HG03103 (cell line): ENCODE results near the gene FAM43A.

ENCODE experiments used
- ATAC-seq: cut with Tn5 transposase; IDR thresholded peaks from one replicate; pipeline ENCODE4 v1.9.1; 2021; ENCODE audit warnings: low read depth; ENCODE audit not compliant: unreplicated experiment

FAM43A gene, protein sequence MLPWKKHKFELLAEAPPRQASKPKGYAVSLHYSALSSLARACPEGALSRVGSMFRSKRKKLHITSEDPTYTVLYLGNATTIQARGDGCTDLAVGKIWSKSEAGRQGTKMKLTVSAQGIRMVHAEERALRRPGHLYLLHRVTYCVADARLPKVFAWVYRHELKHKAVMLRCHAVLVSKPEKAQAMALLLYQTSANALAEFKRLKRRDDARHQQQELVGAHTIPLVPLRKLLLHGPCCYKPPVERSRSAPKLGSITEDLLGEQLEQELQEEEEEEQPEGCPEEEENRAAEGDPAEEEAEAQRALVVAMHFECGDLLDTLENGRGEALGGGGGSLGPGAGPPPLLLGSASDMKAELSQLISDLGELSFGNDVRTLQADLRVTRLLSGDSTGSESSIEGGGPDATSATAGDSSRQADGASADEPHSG

DNA sequence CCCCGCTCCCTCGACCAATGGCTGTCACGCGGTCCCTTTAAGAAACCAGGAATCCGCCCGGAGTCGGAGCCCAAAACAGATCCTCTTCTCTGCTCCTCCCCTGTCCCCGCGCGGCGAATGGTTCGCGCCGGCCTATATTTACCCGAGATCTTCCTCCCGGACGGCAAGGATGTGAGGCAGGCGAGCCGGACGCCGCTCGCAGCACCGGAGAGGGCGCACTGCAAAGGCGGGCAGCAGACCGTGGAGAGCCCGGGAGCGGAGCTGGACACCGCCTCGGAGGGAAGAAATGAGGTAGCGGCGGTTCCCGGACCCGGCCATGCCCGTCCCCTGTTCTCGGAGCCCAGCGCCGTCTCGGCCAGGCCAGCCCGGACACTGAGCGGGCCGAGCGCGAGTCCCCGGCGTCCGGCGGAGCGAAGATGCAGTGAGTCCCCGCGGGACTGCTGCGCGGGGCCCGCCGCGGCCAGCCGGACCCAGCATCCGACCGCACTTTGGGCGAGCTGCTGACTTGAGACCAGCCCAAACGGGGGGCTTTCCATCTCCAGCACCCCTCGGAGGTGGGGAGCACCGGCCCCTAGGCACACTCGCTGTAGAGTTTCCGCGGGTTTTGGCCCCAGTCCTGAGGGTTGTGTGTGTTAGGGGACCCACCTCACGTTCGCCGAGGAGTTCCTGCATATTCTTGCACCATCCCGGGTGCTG is at the start of gene FAM43A:
Gene FAM43A, plus strand, starts transcription at position 166 of the 696 bp plus-strand sequence. CDS start 944 bp downstream, outside the sequence.
- peak; percentile 47 for ATAC-seq

DNA sequence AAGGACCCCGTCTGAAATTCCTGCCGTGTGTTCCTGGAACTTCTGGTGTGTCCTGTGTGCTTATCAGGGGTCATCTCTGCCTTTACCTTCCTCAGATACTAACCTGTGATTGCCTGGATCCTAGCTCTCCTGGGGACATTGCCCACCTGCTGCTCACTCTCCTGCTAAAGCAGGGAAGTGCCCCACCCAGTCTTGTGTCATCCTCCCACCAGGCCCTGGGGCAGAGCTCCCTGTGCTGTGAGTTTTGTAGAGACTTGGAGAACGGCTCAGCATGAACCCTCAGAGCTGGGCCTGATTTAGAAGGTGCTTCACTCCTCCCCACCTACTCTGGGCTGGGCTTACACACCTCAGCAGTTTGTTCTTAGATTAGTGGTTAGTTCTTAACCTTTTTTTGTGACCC is 48.6 kb upstream of the FAM43A start:
- no peak for ATAC-seq

DNA sequence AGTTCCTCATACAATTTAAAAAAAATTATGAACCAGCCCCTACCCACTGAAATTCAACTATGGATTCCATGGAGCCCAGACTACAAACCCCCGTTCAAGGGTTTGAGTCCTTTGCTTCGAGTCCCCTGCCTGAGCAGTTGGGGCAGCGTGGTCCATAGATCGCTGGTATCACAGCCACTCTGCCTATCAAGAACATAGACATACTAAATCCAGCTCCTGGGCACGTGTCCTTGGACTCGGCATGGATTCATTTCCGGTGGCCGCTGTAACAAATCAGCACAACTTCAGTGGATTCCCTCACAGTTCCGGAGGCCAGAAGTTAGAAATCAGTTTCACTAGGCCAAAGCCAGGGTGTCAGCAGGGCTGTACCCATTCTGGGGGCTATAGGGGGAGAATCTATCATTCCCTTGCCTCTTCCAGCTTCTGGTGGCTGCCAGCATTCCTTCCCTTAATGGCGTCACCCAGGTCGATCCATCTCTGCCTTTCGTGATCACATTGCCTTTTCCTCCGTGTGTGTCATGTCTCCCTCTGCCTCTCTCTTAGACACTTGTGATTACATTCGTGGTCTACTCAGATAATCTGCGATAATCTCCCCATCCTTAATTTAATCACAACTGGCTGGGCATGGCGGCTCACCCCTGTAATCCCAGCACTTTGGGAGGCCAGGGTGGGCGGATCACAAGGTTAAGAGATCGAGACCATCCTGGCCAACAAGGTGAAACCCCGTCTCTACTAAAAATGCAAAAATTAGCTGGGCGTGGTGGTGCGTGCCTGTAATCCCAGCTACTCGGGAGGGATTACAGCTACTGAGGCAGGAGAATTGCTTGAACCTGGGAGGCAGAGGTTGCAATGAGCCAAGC is 47.9 kb upstream of the FAM43A start:
- ATAC-seq, result no peak

DNA sequence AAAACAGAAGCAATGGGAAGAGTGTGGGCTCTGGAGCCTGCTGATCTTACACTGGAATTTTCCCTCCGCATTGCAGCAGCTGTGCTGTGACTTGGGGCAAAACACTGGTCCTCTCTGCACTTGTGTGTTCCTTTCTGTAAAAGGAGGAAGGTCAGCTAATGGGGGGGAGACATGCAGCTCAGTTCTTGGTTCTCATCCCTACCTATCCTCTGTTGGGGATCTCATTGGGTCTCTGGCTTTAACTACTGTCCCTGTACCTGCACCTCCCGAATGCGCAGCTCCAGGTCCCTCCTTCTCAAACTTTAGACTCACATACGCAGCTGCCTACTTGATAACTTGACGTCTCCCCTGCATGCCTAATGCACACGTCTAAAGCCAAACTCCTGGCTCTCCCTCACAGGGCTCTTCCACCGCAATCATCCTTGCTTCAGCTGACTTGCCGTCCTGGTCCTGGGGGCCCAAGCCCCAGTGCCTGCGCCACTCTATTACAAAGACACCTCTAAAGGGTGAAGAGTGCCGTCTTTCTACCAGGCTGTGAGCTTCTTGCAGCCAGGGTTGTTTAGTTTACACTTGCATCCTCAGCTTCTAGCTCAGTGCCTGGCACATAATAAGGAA is 46.6 kb upstream of the FAM43A start:
- no peak for ATAC-seq

DNA sequence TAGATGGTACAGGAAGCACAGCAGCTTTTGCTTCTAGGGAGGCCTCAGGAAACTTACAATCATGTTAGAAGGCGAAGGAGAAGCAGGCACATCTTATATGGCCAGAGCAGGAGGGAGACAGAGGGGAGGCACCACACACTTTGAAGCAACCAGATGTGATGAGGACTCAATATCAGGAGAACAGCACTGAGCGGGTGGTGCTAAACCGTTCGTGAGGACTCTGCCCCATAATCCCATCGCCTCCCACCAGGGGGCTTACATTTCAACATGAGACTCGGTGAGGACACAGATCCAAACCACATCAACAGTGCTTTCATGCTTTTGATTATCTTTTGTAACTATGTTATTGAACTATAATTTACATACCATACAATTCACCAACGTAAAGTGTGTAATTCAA is 44.9 kb upstream of the FAM43A start:
- no peak for ATAC-seq

DNA sequence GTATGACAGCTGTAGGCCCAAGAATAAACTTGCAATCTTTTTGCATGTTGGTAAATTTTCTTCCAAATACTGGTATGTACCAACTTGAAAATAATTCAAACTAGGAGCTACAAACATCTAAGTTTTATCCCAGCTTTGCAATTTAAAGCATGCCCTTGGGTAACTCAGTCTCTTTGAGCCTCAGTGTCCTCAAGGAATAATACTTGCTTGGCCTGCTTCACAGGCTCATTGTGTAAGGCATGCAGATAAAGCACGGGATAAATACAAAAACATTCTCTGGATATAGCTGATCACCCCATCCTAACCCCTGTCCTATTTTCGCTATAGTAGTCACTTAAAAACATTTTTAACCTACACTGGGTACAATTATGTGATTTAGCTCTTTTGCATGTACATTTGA is 42.9 kb upstream of the FAM43A start:
- no peak for ATAC-seq

DNA sequence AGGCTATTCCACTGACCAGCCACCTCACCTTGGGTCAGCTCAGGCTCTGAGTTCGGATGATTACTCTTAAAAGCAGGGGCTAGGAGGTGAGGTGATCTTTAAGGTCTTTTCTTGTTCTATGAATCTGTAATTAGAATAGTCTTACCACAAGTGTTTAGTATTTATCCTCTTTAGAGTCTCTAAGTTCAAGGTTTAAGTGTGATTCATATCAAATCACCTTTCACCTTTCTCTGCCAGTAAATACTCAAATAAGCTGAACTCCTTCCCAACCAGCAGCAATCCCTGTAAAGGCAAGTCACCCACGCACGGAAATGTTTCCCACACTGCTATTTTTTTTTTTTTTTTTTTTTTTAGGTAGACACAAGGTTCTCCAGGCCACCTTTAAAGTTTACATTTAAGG is 37.9 kb upstream of the FAM43A start:
- no peak for ATAC-seq

DNA sequence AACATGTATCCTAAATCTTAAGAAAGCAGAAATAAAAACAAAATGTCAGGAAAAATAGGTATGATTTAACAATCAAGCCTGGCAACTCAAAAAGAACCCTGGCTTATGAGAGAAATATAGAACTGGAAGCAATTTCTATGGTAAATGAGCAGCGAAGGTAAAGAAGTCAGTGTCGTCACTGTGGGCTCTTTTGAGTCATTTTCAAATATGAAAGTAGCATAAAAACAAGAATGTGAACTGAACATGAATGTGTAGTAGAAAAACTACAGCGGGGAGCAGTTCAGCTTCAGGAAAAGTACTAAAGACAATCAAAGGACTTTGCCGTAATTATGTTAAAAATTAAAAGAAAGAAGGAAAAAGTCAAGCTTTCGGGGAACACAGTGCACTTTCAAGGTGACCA is 31.2 kb upstream of the FAM43A start:
- ATAC-seq, result no peak

DNA sequence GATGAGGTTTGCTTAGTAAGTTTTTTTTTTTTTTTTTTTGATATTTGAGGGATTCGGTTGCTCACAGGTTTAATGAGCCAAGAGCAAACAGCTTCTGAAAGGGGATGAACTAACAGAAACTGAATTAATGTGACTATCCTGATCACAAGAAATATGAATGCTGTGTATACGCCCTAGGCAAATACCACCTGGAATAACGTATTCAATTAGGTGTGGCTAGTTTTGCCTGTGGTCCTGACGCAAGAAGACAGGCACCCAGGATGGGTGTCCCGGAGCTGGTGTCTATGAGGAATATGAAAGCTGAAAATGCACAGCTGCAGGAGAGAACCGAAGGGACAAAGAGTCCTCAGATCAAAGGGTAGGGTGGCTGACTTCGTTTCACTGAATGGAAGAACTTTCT is 28.2 kb upstream of the FAM43A start:
- ATAC-seq, result no peak

DNA sequence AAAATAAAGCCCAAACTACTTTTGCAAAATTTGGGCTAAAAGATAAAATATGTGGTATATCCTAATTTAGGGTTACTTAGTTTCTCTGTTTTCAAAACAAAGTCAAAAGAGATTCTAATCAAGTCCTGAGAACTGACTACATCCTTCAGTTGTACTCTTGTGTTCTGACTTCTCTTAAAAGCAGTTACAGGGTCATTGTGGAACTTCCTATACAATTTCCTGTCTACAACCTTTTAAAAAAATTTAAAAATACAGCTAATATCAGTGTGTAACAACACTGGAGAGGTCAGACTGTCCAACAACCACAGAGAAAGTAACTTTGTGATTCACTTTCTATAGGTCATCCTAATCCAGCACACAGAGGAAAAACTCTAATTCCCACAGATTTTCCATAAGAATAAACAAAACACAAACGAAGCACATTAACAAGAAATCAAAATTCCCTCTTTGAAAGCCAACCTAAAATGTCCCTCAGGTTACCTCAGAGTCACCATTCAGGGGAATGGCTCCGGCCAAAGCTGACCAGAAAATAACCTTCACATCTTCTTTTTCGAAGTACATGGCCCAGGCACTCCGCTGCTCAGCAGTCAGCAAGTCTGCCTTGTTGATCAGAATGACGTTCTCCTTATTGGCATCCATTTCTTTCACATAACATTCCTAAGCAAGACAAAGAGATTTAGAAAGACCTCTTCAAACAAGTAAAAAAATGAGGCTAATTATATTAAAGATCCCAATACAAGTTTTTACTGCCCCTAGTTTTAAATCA is 27.0 kb upstream of the FAM43A start:
- no peak for ATAC-seq

DNA sequence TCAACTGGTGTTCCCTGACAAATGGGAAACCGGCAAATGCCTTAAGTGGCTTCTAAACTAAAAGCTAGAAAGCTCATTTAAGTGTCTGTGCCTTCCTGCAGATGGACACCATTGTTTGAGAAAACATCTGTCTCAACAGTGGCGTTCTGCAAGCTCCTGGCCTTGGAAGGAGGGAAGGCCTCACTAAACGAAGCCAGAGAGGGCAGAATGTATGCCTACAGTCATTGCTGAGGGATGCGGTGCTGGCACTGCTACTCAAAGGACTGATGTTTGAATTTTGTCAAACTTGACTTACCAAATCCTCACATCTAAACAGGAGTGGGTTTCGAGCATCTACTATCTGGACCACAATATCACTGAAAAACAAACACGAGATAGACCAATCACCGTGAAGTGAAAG is 25.9 kb upstream of the FAM43A start:
- ATAC-seq, result no peak

DNA sequence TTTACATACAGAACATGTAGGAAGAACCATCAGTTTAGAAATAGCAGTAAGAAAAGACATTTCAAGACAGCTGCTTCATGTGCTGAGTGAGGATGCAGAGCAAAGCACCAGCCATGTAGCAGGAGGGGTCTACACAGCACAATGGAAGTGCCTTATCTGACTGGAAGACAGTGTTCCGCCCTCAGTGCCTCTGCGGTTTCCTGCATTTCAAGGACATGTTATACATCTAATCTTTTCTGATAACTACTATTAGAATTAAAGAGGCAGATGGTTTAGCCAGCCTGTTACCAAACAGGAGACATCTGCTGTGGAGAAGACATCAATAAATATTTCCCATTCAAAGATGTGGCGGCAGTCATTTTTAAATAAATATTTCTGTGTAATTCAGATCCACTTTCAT is 24.3 kb upstream of the FAM43A start:
- no peak for ATAC-seq

DNA sequence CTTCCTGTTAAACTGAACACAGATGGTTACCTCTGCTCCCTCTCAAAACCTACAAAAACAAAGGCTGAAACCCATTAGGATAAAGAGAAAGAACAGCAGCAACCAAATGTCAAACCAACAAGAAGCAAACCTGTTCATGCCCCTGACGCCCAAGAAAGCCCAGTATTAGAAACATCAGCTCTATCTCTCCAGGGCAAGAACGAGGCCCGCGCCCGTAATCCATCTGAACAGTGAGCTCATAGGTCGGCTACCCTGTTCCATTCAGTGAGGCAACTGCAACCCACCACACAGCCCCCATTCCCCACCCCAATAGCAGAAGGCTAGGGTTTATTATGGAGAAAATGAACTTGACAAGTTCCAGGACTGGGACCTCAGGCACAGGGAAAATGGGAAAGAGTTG is 23.7 kb upstream of the FAM43A start:
- no peak for ATAC-seq

DNA sequence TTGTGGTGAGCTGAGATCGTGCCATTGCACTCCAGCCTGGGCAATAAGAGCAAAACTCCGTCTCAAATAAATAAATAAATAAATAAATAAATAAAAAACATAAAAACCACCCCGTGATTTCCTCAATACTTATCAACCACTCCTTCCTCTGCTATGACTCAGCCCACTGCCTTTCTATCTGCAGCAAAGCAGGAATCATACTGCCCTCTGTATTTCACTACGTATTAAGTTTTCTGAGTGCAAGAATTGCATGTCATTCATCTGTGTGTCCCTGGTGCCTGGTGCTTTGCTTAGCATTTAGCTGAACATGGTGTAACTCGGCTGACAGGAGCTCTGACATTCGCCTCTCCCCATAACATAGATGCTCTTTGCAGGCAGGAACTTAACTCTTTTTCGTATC is 20.8 kb upstream of the FAM43A start:
- ATAC-seq, result no peak

DNA sequence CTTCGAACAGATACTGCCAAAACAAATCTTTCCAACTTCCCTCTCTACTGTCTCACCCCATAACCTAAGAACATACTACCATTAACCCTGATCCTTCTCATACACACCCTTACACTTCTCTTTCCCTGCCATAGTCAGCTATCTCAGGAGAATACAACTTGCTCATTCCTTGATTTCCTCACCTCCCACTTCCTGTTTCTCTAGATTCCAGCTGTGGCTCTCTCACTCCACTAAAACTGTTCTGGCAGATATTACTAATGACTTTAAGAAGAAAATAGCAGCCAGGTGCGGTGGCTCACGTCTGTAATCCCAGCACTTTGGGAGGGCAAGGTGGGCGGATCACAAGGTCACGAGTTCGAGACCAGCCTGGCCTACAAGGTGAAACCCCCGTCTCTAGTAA is 18.3 kb upstream of the FAM43A start:
- no peak for ATAC-seq

DNA sequence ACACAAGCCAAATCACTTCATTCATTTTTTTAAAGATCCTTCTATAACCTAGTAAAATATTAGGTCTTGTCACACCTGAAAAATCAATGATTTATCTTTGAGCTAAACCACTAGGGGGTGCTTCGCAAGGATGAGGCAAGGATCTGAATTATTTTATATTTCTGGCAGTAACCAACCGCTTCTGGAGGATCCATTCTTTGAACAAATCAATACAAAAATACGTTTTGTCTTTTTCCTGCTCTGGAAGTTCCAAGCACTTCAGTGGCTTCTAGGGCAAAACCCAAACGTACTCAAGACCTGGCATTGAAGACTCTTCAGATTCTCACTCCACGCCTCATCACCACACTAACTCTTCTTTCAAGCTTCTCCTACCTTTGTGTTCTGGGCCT is 14.2 kb upstream of the FAM43A start:
- ATAC-seq, result no peak

DNA sequence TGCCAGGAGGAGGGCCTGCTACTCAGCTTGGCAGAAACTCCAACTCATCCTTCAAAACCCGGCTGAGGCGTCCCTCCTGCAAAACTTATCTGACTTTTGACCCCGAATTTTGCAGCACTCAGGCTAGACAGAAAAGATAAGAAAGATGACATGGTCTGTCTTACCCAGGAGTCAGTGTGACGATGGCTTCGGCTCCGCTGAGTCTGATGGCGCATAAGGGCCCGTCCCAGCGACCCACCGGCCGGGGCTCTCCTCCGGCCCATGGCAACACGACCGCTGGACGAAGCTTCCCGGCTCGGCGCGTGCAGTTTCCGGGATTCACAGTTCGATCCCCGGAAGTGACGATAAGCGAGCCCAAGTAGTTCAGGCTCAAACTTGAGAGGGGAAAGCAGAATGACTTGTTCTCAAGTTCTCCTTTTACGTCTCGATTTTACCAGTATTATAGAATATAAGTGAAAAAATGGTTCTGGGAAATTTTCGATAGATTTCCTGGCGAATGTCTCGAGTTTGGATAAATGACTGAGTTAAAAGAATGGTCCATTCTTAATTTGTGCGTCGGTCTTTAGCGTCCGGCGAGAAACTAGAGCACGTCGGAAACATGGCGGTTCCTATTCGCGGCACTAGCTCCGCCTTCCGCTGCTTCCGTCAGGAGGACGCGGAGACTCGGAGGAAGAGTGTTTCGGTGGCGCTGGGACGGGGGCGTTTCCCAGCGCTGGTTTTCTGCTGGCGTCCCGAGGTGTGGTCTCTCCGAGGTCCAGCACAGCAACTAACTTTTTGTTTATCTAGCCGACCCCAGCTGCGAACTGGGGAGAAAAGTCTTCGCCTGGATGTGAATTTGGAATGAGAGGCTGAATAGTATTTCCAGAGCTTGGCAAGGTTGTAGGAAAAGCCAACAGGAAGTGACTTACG is 13.5 kb upstream of the FAM43A start, which contains the start of gene LSG1:
Gene LSG1, minus strand, starts transcription at position 292 of the 909 bp plus-strand sequence. Its CDS starts 29 bp downstream, at position 263.
- ATAC-seq, result peak; percentile 90

DNA sequence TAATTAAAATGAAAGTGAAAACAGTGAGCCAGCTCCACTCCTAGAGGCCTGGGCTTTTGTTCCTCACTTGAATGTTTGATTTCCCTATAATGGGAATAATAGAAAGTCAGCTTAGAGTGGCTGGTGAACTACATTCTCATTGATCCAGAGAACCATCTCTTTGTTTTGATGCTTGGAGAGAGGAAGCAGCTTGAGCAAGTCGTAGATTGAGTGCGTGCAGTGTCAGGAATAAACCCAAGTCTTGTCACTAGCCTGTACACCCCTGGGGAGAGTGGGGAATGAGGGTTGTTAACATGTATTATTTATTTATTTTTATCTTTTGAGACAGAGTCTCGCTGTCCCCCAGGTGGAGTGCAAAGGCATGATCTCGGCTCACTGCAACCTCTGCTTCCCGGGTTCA is 12.8 kb upstream of the FAM43A start:
- no peak for ATAC-seq

DNA sequence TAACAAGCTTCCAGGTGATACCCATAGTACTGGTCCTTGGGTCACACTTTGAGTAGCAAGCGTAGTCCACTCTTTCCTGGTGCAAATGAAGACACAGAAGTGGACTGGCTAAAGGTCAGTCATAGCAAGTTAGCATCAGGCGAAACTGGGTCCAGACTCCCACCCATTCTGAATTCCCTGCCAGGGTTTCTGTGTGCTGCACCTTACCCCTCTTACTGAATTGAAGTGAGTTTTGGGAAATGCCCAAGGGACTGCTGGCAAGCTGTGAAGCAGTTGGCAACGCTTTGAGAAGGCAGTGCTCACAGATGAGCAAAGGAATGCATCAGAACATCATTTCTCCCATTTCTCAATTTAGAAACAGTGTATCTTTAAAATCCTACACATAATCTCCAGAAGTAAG is 11.9 kb upstream of the FAM43A start:
- ATAC-seq, result no peak
